ENCODE measurements around the gene PABPN1. TPM values are rescaled to one million over a fixed set of nuclear protein-coding genes. Genes with fewer than 3 reads are reported as not detected.

The PABPN1 gene
- total and polyA plus RNA-seq, 2 of the 13 experiments (the other 11 are each of a cell fraction or from before 2014, with no cell fraction given): 233 to 524 TPM

DNA sequence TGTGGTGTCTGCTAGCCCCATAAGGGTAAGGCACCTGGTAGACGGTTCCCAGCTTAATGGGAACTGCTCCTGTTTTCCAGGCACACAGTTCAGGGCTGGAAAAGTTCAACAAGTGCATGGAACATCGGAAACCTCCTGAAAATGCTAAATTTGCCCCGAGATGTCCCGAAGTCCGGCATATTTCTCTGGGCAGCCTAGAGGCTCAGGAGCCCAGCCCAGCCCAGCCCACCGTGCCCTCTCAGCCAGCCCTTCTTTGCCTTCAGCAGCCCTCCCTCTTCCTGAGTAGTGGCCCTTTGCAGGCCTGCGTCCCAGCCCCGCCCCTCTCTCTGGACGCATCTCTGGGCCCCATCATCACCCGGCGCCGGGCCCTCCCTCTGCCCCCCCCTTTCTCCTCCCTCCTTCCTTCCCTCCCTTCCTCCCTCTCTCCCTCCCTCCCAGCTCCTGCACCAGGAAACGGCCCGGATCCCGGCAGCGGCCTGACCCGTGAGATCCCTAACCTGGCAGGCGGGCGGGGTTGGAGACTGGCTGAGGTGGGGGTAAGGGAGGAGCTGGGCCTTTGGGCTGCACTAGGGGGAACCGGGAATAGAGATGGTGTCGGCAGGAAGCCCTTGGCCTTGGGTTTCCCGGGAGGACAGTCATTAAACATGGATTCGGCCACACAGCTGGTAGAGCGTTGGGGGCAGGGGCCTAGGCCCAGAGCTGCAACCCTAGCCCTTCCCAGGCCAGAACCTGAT, 14.7 kb upstream of the PABPN1 start, which contains the start of gene BCL2L2 (continued):
- TF ChIP-seq ZBTB21 (CRISPR knock-in tag; IDR thresholded peaks at IDR 0.05): 0 out of 2 replicates have a peak, but pooled peaks have one; percentile 15
- peak; percentile 98 for TF ChIP-seq STAT6 (CRISPR knock-in tag; IDR thresholded peaks at IDR 0.05; ENCODE audit: borderline replicate concordance)
- no peak for TF ChIP-seq MIER2 (CRISPR knock-in tag; IDR thresholded peaks at IDR 0.05)
- no peak for TF ChIP-seq BATF2 (CRISPR knock-in tag; IDR thresholded peaks at IDR 0.05)
- TF ChIP-seq ZNF776 (CRISPR knock-in tag; IDR thresholded peaks at IDR 0.05): peak; percentile 60; the same call in 1 of the 2 replicates
- no peak for TF ChIP-seq ZNF382 (CRISPR knock-in tag; IDR thresholded peaks at IDR 0.05; ENCODE audit: borderline replicate concordance)
- no peak for TF ChIP-seq ZNF367 (CRISPR knock-in tag; IDR thresholded peaks at IDR 0.05; ENCODE audit: borderline replicate concordance)
- TF ChIP-seq EHMT2 (IDR thresholded peaks at IDR 0.05; ENCODE audit: borderline replicate concordance, low read depth, low read length): no peak
- peak; percentile 99 for TF ChIP-seq ZNF225 (CRISPR knock-in tag; IDR thresholded peaks at IDR 0.05)
- no peak; the same call in 1 of the 2 replicates for TF ChIP-seq RARG (CRISPR knock-in tag; IDR thresholded peaks at IDR 0.05; ENCODE audit: low read depth)
- no peak for TF ChIP-seq PHF20 (CRISPR knock-in tag; IDR thresholded peaks at IDR 0.05)
- TF ChIP-seq ZNF513 (CRISPR knock-in tag; conservative IDR thresholded peaks at IDR 0.05): 0 out of 2 replicates have a peak, but pooled peaks have one; percentile 34
- TF ChIP-seq EED (CRISPR knock-in tag; IDR thresholded peaks at IDR 0.05): peak; percentile 91
- no peak; the same call in 1 of the 2 replicates for TF ChIP-seq CAMTA2 (CRISPR knock-in tag; IDR thresholded peaks at IDR 0.05; ENCODE audit: borderline replicate concordance)
- TF ChIP-seq ATM (IDR thresholded peaks at IDR 0.05; ENCODE audit: borderline replicate concordance): no peak
- peak; percentile 55 for TF ChIP-seq RFX5 (IDR thresholded peaks at IDR 0.05; ENCODE audit: low read depth, low read length)
- no peak; the same call in 1 of the 2 replicates for TF ChIP-seq FOXM1 (CRISPR knock-in tag; IDR thresholded peaks at IDR 0.05)
- TF ChIP-seq PLRG1 (conservative IDR thresholded peaks at IDR 0.05): no peak
- no peak for TF ChIP-seq TCF7L2 (IDR thresholded peaks at IDR 0.05; ENCODE audit: low read depth, low read length)
- no peak for TF ChIP-seq HOXA7 (CRISPR knock-in tag; IDR thresholded peaks at IDR 0.05)
- no peak for TF ChIP-seq ZKSCAN5 (CRISPR knock-in tag; IDR thresholded peaks at IDR 0.05)
- TF ChIP-seq SETDB1 (CRISPR knock-in tag; IDR thresholded peaks at IDR 0.05; ENCODE audit: borderline replicate concordance): no peak
- TF ChIP-seq IRF2 (CRISPR knock-in tag; IDR thresholded peaks at IDR 0.05): peak; percentile 95
- peak; percentile 84; the same call in 1 of the 2 replicates for TF ChIP-seq ZFP1 (CRISPR knock-in tag; IDR thresholded peaks at IDR 0.05)
- peak; percentile 52; the same call in 1 of the 2 replicates for TF ChIP-seq ZNF143 (CRISPR knock-in tag; IDR thresholded peaks at IDR 0.05)
- TF ChIP-seq PHF8 (CRISPR knock-in tag; IDR thresholded peaks at IDR 0.05): peak; percentile 99
